HL-60/S4 (cell line): ENCODE data around the gene PPP2R5C.
"Not testable (repeated sequence)": the region's sequence is repeated elsewhere in the genome, so short reads cannot be mapped to it uniquely, and the experiment has no call there.

ENCODE experiments used
- in situ Hi-C: fragments of 300-500 bp; cut with MboI; formaldehyde crosslinking; loops from 2 replicates; pipeline ENCODE4 v1.14.3; 2022; ENCODE audit warnings: low sequenced_read_pairs

PPP2R5C gene

DNA sequence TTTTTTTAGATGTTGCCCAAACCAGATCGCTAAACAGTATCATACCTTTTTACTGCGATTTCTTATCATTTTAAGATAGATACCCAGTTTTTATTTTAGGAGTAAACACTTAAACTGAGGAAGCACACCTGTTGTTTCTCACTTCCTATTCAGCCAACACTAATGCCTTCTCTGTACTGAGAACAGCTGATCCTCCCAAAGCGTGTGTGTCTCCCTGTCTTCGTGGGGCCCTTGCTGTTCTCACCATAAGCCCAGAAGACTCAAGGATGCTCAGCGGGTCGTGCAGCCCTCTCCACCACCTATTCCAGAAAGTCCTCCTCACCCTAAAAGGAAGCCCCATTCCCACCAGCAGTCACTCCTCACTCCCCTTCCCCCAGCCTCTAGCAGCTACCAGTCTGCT is 14.8 kb downstream of the PPP2R5C start:
- in situ Hi-C loops, result no loop called here

DNA sequence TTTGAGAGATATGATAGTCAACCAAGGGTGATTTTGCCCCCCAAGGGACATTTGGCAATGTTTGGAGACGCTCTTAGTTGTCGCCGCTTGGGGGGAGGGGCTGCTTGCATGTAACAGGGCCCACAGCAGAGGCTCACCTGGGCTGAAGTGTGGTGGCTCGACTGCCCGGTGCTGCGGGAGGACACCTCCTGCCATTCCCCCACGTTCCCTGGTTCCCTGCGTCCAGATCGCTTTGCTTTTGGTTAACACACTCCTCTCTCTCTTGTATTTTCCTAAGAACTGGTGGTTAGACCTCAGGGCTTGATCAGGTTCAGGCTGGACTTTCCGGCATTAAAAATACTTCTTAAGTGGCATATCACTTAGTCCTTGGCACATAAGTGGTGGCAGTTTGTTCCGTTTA is 18.9 kb downstream of the PPP2R5C start:
- in situ Hi-C loops, result no loop called here

DNA sequence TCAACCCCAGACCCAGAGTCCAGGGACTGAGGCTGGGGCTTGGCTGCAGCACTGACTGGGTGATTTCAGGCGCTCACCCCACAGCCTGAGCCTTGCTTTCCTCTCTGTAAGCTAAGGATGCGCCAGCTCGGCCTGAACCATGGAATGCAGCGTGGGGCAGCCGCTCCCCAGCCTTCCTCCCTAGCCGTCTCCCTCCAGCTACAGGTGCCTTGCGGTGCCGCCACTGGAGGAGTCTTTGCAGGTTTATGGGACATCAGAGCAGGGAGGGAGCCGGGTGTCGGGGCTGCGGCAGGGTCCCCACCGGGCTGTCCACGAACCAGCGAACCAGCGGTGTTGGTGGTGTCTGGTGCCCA is 19.4 kb downstream of the PPP2R5C start:
- in situ Hi-C loops, result no loop called here

DNA sequence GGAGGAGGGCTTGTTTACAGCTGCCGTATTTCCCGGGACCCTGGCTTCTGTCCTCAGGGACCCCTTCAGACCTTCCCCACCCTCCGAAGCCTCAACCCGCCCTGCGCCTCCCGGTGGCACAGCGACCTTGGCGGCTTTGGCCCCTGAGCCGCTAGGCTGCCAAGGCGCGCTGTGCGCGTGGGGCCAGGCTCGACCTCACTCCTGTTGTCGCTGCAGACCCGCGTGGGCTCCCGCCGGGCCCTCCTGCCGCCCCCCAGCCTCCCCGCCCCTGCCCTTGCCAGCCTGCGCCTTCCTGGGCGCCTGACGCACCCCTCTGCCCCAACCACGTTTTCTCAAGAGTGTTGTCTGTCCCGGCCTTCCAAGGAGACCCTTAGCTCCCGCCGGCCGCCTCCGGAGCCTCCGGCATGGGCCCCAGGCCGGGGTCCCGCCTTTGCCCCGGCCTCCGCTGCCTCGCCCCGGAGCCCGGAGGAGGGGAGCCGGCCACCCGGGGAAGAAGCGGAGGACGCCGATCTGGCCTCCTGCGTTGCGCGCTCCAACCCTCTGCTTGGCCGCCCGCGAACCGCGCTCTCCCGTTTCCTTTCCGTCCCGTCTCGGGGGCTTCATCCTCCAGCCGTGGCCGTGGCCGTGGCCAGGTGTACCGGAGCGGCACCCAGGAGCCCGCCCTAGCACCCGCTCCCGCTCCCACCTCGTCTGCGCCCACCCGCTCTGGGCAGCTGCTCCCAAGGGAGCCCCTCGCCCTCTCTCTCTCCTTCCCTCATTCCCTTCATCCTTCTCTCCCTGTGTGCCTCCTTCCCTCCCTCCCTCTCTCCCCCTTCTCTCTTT is 19.9 kb downstream of the PPP2R5C start:
- in situ Hi-C loops, result no loop called here

DNA sequence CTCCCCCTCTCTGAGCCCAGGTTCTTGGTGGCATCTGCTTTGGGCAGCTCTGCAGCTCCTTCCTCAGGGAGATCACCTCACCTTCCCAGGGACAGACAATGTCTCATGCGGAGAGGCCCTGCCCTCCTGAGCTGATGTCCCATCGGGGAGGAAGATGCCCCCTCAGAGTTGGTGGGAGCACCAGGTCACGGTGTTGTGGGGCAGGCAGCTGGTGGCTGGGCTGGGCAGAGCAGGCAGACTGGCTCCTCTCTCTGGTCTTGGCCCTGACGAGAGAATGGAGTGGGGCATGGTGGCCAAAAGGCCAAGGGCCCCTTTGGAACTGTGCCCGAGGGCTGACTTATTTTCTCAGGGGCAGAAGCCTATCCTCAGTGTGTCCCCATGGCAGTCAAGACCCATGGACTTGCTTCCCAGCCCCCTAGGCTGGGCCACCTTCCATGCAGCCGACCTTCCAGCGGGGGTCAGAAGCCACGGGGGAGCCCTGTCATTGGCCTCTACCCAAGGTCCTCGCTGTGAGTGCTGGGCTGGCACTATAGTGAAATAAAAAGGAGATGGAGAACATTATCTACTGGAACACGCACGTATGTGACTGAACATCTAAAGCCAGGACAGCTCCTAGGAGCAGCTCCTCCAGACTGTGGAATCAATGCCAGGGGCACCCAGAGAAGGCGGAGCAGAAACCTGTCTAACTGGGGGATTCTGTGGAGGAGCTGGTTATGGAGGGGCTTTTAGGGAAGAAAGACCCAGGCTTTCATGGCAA is 21.9 kb downstream of the PPP2R5C start:
- in situ Hi-C loops, result no loop called here

DNA sequence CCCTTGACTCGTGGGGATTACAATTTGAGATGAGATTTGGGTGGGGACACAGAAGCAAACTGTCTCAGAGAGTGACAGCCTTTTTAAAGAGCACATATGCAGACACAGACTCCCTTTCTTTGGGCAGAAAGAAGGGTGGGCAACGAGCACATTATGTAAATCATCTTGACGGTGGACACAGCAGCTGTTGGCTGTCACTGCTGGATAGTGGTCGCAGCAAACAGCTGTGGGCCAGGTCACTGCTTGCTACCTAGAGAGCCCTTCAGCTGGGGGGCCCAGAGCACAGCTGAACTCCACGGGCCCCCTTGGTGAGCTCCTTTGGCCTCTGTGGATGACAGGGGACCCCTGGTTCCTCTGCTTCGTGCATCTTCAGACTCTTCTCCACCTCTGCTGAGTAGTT is 23.1 kb downstream of the PPP2R5C start:
- in situ Hi-C loops, result no loop called here

DNA sequence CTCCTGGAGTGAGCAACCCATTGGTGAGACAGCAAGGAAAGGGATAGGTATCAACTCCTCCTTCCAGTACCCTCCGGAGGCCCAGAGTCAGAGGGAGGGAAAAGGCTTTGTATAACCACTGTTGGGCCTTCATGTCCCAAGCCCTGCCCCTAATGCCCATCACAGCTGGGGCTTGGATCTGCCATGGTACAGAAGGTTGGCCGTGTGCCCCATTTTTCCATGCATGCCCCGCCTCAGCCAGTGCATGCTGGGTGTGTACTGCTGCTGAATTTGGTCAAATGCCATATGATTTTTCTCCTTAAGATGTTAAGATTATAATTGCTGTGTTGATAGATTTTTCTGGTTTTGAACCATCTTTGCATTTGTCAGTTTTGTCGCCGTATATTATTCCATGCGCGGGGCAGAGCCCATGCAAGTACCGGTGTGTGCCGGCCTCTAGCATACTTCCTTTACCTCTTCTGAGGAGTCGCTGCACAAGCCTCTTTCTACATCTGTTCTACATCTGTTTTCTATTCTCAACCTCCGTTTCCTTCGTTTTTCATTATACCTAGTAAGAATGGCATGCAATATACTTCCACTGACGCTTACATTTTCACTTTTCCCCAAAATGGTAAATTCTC is 26.6 kb downstream of the PPP2R5C start:
- in situ Hi-C loops, result no loop called here

DNA sequence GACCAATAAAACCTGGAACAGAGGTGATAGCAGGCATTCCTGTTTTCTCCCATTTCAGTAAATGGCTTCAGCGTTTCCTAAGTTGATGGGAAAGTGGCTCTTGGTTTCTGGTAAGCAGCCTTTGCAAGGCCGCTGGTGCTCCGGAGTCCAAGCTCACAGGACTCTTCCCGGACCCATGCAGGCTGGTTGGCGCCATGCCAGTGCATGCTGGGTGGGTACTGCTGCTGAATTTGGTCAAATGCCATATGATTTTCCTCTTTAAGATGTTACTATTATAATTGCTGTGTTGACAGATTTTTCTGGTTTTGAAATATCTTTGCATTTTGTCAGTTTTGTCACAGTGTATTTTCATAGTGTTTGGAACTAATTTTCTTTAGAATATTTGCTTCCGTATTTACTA is 27.7 kb downstream of the PPP2R5C start:
- in situ Hi-C loops, result no loop called here

DNA sequence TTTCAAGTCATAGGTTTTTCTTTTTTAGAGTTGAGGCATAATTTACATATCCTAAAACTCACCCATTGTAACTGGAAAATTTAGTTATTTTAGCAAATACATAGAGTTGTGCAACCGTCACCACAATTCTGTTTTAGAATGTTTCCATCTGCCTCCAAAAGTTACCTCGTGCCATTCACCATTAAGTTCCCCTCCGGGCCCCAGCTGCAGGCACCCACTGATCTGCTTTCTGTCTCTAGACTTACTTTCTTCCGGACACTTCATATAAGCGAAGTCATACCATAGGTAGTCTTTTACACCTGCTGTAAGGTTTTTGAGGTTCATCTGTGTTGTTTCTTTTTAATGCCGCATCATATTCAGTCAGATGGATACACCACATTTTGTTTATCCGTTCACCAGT is 28.7 kb downstream of the PPP2R5C start:
- in situ Hi-C loops, result no loop called here

DNA sequence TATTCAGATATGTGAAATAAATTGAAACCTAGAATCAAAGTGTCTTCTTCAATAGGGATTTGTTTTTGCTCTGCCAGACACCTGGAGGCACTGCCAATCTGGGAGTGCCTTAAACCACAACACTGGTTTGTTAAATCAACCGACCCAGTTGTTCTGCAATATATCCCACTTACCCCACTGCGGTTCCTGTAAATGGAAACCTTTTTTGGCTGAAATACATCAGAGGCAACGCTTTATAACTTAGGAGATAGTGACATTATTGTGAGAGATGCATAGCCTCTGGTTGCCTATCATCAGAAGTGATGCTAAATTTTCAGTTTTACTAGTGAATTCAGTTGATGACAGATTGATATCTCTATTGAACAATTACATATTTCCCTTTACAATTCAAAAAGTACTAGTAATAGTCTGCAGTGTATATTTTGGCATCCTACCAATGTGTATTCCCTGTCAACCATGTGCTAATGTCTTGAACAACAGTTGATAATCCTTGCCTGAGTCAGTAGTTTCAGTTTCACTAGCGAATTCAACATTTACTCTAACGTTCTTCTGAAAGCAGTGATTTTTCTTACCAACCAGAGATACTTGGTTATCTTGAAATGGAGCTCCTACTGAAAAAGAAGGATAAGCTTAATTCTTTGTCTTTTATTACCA is 30.5 kb downstream of the PPP2R5C start:
- in situ Hi-C loops, result no loop called here

DNA sequence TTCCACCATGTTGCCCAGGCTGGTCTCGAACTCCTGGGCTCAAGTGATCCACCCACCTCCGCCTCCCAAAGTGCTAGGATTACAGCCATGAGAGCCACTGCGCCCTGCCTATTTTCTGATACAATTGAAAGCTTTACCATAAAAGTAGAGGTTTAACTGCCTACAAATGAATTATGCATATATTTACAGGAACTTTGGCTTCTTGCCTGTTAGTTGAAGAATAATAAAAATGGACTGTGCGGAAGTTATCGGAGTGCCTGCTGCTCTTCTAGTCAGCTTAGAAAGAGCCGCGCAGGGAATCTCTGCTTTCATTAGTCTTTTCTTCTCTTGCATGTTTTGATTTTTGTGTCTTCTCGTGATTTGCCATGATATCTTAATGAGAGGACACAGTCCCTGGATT is 34.5 kb downstream of the PPP2R5C start:
- in situ Hi-C loops, result no loop called here

DNA sequence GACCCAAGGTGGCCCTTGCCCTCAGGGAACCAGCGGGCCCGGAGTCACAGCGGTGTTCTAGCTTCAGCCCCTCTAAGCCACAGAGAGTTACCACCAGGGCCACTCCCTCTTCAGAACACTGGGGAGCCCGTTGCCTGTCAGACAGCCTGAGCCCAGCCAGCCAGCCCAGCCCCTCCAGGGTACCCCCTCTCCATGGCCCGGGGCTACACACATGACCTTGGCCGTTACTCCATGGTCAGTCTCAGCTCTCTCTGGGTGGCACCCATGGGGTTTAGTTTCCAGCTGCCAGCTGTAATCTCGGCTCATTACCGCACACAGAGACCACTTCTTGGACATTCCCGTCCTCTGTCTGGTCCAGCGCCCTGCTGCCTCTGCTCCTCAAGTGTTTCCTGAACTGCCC is 35.0 kb downstream of the PPP2R5C start:
- in situ Hi-C loops, result no loop called here

DNA sequence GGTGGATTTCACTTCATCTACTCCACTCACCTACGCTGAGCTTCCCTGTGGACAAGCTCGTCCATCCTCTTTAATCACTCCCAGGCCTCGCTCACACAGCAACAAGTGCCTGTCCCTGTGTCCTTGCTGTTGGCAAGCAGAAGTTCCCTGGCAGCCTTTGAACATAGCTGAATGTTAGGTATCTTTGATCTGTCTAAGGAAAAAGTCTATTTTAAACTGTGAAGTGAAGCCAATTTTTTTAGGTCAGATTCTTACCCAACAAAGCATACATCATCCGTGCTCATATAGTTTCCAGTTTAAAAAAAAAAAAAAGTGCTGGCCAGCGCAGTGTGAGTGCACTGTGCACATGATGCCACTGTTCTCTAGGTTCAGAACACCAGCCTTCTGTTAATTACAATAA is 36.3 kb downstream of the PPP2R5C start:
- in situ Hi-C loops, result no loop called here

DNA sequence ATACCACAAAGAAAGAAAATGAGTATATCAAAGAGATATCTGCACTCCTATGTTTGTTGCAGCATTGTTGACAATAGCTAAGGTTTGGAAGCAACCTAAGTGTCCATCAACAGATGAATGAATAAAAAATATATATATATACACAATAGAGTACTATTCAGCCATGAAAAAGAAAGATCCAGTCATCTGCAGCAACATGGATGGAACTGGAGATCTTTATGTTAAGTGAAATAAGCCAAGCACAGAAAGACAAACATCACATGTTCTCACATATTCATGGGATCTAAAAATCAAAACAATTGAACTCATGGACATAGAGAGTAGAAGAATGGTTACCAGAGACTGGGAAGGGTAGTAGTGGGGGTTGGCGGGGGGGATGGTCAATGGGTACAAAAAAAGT is 42.9 kb downstream of the PPP2R5C start:
- in situ Hi-C loops, result not testable (repeated sequence)

DNA sequence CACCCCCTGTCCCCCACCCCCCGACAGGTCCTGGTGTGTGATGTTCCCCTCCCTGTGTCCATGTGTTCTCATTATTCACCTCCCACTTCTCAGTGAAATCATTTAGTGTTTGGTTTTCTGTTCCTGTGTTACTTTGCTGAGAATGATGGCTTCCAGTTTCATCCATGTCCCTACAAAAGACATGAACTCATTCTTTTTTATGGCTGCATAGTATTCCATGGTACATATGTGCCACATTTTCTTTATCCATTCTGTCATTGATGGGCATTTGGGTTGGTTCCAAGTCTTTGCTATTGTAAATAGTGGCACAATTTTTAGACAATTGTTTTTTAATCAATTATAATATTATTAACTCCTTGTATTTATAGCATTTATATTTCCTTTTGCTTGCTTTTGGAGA is 44.7 kb downstream of the PPP2R5C start:
- in situ Hi-C loops, result not testable (repeated sequence)

DNA sequence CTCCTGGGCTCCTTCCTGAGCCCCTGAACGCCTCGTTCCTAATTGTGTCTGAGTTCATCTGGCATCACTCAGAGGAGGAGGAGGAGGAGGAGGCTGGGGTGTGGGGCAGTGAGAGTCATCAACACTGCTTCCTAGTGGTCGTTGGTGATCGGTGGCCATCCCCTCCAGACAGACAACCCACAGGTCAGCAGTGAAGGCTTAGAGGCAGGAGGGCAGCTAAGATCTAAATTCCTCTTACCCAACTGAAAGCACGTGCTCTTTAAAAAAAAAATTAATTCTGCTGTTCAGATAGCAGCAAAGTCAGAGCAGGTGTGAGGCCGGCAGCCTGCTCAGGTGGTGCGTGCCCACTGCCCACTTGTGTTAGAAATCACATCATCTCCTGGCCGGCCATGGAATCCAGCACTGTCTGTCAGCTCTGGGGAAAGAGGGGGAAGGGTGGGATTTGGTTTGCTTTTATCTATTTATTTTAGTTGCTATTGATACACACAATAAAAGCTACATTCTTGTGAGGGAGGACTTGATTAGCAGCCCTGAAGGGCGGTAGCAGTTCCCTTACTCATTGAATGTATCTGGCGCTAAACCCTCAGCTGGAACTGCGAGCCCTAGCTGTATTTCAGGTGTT is 46.6 kb downstream of the PPP2R5C start:
- in situ Hi-C loops, result no loop called here

DNA sequence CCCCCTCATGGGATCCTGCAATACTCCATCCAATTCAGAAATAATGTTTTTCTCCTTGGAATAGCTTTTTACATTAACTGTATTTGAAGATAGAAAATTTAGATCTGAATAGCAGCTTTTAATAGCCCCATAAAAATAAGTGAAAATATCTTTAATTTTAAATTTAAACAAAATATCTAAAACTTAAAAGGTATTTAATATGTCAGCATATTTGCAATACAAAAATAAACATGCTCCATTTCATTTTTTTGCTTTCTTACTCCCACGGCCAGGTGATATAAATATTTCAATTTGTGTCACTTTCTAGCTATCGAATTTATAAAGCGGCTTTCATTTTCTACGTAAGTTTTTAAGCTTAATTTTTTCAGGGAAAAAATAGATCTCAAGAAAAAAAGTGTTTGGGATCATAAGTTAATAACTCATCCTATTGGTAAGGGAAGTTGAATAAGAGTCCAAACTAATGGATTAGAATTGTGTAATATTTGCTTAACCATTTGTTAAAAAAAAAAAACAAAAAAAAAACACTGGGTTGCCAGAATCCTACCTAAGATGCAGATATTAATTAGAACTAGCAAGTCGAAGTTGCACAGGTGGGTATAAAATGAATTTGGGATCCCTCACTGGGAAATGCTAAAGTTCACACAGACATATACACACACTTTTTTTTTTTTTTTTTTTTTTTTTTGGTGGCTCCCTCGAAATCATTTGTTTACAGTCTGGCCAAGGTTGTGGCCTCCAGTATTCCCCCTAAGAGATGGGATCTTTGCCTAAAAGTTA is 47.6 kb downstream of the PPP2R5C start:
- in situ Hi-C loops, result no loop called here

DNA sequence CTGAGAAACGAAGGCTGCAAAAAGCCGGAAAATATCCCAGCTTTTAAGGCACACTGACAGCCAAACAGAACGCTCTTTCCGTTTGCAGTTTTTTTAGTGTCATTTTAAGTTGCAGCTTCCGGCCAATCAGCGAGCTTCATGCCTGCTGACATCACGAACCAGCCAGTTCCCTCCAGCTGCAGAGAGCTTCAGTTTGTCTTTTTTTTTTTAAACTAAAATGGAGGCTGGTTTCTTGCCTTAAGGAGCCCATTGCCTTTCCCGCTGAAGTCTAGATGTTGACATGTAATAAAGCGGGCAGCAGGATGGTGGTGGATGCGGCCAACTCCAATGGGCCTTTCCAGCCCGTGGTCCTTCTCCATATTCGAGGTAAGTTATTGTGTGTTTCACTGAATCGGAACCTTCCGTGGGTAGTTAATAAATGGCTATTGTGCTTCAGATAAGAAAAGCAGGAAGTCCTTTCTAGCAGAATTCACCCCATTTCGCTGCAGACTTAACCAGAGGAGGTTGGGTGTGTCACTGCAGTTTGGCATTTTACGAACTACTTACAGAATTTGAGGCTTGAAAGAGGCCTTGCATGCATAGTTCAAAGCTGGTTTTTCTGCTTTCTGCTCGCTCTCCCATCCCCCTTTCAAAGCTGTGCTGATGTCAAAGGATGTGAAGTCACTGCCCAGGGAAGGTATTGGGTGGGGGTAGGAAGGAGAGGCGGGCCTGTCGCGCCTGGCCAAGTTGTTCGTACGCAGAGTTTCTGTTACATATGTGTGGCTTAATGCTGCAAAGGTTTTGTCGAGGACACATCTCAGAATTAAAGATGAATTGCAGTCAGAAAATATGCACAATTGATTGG is 48.4 kb downstream of the PPP2R5C start:
- in situ Hi-C loops, result no loop called here

DNA sequence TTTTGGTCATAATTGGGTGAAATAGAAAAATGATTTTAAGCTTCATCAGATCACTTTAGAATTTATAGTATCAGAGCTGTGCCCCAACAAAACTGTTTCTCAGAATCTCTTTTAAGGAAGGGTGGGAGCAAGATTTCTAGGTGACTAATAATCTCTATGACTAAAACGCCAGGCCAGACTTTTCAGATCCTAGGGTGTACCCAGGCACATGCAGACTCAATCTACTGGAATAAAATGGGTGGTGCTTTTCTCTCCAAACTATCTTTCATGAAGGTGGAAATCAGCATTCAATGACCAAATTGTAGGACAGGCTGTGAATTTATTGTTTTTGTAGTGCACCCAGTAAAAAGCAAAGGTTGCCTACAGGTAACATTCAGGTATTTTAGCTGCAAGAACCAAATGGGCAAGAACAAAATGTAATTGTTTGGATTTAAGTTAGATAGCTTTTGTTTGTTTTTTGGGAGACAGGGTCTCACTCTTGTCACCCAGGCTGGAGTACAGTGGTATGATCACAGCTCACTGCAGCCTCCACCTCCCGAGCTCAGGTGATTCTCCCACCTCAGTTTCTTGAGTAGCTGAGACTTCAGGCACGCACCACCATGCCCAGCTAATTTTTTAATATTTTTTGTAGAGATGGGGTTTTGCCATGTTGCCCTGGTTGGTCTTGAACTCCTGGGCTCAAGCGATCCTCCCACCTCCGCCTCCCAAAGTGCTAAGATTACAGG is 49.5 kb downstream of the PPP2R5C start:
- in situ Hi-C loops, result no loop called here
